NCI-H1105 treated with DMSO at 0.1 percent for 48 hours (cell line): ENCODE results near the gene HTR2A.

Experiments
- DNase-seq: peaks from one replicate; lab custom pipeline; 2025; lab: John Stamatoyannopoulos, UW

The HTR2A gene

GRCh38 chr13:46896341-46897137 lies at the start of gene HTR2A:
HTR2A (minus strand) TSS chr13:46897053; CDS start chr13:46895906, 1,147 bp downstream.
- DNase-seq, result no peak

GRCh38 chr13:46936525-46936924 lies 39.7 kb upstream of the HTR2A start:
- no peak for DNase-seq

GRCh38 chr13:46934749-46935148 lies 37.9 kb upstream of the HTR2A start:
- no peak for DNase-seq

- no peak for DNase-seq
Measured at GRCh38 chr13:46926916-46927590, 30.2 kb upstream of the HTR2A start.

DNA sequence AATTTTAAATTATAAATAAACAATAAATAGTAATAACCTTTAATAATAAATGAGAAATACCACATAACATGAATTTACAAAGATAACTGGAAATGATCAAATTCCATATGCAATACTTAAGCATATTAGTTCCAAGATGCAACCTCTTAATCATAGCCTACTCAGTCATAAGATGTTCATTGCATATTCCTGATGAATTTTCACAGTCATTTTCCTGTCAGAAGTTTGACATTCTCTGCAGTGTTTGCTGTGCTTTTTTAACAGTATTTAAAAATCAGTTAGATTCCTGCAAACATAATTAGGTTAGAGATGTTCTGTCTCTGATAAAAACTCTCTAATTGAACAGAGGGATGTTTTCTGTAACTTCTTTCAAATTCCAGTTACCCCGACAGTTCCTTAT lies 28.6 kb upstream of the HTR2A start:
- no peak for DNase-seq

GRCh38 chr13:46914341-46914740 lies 17.5 kb upstream of the HTR2A start:
- DNase-seq, result no peak

GRCh38 chr13:46913757-46914156 lies 16.9 kb upstream of the HTR2A start:
- no peak for DNase-seq

DNA sequence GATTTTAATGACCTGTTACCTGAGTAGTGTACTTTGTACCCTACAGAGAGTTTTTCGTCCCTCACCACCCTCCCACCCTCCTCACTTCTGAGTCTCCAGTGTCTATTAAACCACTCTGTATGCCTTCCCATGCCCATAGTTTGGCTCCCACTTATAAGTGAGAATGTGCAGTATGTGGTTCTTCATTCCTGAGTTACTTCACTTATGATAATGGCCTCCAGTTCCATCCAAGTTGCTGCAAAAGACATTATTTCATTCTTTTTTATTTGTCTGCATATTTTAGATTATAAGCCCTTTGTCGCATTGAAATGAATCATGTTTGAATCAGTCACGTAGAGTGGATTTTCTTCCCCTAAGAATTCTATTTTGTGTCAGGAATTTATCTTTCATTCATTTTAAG lies 12.2 kb upstream of the HTR2A start:
- DNase-seq, result no peak

- DNase-seq, result no peak
Measured at GRCh38 chr13:46908501-46908900, 11.6 kb upstream of the HTR2A start.

DNA sequence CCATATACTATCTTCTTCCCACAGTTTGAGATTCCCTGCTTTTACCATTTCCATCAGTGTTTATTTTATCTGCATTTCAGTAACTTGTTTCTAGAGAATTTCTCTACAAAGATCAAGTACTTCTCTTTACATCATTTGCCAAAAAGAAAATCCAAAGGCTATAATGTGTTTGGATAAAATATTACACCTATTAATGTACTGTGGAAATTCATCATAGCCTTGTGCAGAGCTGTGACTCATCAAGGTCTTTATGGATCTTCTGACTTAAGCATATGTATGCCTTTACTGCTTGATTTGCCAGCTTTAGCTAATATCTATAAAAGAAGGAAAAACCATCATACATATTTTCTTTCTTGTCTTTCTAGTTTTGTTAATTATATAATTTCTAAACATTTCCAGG lies 9.6 kb upstream of the HTR2A start:
- no peak for DNase-seq

DNA sequence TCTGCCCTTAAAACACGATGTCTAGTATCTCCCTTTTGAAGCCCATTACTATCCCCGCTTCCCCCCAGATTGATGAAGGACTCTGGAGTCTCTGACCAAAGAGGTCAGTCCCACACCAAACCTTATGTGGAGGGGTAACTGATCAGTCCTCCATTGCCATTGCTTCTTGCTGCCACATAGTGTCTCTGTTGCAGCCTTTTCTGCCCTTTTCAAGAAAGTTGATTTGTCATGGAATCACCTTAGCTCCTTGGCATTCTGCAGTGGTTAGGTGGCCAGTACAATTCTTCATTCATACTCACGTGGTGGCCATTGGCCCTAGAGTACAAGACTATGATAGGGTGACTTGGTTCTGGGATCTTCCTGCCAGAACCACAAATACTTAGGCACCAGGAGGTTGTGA lies 8.4 kb upstream of the HTR2A start:
- no peak for DNase-seq

- no peak for DNase-seq
Measured at GRCh38 chr13:46903748-46904147, 6.9 kb upstream of the HTR2A start.

DNA sequence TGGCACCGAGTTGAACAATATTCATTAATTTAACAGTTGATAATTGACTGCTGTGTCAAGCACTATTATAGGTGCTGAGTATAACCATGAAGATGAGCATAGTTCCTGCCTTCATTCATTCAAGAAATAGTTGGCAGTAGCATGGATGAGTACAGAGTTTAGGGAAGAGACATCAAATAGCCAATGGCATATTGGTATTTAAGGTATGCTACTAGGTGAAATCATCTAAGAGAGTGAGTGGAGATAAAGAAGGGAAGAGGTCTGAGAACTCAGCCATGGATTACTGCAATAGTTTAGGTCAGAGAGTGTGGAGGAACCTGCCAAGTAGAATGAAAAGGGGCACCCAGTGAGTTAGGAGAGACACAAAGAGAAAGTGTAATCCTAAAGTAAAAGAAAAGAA lies 4.9 kb upstream of the HTR2A start:
- DNase-seq, result no peak

DNA sequence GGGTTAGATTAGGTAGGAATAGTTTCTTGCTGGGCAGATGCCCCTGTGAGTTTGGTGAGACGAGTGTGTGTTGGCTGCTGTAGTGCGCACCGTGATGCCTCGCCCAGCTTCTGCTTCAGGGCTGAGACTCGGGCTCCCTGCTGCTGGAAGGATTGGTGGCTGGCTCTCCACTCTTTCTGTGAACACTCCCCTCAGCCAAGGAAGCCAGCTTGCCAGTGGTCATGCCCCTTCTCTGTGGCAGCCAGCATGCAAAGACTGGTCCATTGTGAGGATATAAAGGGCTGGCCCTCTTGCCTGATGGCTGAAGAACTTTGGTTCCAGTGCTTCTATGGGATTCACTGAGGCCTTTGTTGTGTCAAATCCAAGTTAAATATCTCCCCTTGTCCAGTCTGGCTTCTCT lies 2.9 kb upstream of the HTR2A start:
- no peak for DNase-seq

DNA sequence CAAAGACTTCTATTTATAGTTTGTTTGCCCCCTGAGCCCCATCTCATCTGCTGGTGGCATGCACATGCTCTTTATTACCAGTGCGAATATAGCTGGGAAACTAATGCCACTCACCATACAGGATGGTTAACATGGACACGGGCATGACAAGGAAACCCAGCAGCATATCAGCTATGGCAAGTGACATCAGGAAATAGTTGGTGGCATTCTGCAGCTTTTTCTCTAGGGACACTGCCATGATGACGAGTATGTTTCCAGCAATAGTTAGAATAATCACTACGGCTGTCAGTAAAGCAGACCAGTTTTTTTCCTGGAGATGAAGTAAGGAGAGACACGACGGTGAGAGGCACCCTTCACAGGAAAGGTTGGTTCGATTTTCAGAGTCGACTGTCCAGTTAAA lies 1.5 kb downstream of the HTR2A start:
- no peak for DNase-seq

GRCh38 chr13:46894568-46894967 lies 2.3 kb downstream of the HTR2A start:
- DNase-seq, result no peak

GRCh38 chr13:46893798-46894560 lies 2.9 kb downstream of the HTR2A start:
- peak; percentile 31 for DNase-seq

GRCh38 chr13:46893221-46893740 lies 3.6 kb downstream of the HTR2A start:
- no peak for DNase-seq

DNA sequence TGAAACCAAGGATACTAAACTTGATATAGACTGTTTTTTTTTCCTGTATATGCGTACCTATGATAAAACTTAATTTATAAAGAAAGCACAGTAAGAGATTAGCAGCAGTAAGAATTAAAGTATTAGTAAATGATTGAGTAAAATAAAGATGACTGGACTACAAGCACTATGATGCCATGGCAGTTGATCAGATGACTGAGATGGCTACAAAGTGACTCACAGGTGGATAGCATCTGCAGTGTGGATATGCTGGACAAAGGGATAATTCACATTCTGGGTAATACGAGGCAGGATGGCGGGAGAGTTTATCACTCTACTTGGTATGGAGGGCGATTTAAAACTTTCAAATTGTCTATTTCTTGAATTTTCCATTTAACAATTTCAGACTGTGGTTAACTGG lies 11.8 kb downstream of the HTR2A start:
- DNase-seq, result no peak

- DNase-seq, result no peak
Measured at GRCh38 chr13:46884531-46884930, 12.3 kb downstream of the HTR2A start.

GRCh38 chr13:46881621-46882020 lies 15.2 kb downstream of the HTR2A start:
- DNase-seq, result no peak

DNA sequence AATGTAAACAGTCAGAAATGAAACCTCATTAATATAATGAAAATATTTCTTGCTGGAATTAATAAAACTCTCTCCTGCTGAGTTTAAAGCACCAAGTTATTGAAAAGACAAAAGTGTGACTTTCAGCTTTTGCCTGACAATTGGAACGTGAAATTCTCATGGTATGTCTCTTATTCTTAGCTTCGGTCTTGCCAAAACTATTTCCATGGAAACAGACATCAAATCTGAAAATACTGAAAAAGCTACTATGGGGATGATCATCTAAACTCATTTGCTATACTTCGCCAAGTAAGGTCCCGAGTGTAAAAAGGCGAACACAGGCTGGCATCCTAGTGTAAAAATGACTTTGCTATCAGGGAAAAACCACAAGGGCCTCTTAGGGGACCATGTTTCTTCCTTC lies 22.8 kb downstream of the HTR2A start:
- DNase-seq, result no peak

DNA sequence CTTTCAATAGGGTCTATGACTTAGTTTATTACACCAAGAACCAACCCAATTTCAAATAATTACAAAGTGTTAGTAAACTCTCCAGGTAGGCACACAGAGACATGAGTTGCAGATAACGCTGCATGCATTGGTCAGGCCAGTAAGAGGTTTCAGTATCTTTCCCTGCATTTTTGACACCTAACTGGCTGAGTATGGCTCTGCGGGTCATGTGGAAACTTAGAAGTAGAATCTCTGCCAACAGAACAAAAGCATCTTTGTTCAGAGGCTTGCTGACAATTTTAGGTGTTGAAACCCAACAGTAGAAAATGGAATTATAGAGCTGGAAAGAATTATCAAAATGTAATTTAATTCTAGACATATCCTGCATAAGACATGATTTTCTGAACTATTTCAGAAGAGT lies 25.3 kb downstream of the HTR2A start:
- DNase-seq, result no peak
